HPDE6-E6E7 (cell line): ENCODE data around the gene AP3M1.

Source experiments
- DNase-seq: peaks from one replicate; pipeline ENCODE4 v3.0.0; 2011; ENCODE audit warnings: missing footprints; ENCODE audit errors: extremely low spot score

AP3M1 gene

DNA sequence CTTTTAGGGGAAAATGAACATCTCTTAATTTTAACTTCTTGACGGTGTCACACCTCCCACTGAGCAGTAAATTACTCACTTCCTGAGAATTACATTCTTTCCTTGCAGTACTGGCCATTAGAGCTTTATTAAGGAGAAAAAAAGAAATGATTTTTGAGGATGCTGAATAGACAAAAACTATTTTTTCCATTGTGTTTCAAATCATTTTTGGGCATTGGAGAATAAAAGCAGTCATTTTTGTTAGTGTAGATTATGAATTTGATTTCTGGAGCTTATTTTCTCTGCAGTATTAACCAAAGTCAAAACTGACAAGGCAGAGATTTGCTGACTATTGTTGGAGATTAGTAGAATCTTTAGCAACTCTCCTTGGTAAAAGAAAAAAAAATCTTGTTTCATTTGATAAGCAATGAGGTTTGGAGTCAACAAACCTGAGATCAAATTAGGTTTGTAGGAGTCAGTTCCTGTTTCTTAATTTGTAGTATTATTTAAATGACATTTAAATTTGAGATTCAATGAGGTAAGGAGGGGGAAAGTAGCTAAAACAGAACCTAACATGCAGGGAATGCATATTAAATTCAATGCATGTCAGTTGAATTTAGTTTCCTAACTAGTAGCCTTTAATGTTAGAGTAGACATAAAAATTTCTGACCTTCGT, 70.6 kb downstream of the AP3M1 start:
- no peak for DNase-seq

DNA sequence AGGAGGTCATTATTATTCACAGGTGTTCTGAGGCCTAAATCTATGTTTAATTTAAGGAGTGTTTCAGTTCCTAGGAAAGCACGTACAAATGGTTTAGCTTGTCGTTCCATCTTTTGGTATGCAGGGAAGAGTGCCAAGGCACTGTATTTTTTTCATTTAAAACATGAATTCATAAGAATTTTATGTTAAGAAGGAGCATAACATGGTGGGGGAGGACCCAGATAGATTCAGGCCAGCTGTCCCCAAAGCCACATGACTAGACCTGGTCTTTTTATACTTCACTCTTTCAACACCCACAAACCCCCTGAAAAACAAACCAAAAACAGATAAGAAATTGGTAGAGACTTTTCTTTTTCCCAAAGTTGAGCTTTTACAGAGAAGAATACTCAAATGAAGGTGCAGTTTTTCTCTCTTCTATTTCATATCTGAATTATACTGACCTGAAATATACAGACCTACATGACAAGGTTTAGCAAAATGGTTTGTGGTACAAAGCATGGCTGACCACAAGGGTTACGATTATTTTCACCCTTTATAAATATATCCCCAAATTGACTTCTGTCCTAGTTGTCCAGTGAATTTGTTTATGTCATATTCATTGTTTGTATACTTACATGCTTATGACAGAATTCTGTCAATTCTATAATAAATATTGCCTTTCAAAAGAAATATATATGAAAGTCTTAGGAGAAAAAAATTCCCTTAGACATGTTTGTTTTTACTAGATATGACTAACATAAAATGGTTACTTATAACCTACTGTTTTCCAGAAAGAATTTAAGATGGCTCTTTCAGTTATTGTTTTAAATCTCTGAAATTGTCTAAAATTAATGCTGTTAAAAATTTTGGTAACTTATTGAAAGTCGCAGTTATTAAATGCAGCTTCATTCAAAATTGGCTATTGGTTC, 71.3 kb downstream of the AP3M1 start:
- no peak for DNase-seq

DNA sequence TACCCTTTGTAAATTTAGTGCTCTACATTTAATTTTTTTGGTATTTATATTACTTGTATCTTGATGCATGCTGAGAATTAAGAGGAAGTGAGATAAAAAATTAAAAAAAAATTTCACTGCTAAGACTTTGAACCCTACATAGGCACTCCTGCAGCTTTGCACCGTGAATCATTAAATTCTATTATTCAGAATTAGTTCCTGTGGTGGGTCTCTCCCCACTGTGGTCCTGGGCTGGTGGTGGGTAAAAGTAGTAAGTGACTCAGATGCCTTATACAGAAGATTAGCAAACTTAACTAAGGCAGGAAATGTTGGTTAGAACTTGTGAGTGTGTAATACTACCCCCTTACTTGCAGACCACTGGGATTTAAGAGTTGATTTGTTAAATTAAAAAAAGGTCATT, 72.6 kb downstream of the AP3M1 start:
- no peak for DNase-seq

DNA sequence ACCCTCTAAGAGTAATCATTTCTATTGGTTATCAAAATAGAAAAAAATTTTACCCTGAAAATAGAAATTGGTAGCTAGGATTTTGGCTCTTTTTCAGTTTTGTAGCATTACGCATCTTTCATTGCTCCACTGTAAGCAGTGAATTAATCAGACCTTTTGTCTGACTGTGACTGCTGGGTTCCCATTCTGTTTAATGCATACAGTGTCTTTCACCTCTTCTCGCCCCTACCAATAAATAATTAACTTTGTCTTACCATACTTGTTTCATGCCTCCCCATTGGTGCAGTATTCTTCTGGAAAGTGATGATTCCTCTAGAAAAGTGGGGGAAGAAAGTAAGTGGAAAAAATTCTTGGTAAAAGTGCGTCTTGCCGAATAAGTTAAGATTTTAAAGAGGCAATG, 73.2 kb downstream of the AP3M1 start:
- DNase-seq: no peak

DNA sequence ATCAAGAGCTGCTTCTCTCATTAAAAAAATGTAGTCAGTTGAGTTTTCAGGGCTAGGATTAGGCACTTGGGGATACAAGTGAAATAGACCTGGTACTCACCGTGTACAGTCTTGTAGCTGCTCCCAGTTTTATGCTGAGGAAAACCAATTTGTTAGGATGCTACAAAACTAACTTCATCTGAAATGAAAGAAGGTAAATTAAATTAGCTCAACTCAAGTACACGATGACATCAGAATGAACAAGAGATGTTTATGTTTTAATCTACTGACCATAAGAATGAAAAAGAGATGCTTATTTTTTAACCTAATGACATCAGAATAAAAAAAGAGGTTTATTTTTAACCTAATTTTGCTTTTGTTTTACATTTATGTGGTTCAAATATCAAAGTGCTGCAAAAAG, 73.7 kb downstream of the AP3M1 start:
- no peak for DNase-seq

DNA sequence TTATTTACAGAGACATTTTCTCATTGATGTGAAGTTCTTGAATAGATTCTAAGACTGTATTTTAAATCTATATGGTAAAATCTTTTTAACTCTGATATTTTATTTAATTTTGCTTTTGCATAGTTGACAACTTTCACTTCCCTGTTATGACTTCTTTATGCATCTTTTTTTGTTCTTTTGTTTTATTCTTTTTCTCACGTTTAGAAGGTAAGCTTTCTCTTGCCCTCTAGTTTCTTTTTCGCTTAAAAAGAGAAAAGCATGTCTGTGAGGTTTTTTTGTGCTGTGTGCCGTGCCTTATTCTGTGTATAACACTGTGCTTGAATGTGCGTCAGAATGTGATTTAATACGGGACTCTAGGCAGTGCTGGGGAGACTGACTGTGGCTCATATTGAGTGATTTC, 74.7 kb downstream of the AP3M1 start:
- no peak for DNase-seq

DNA sequence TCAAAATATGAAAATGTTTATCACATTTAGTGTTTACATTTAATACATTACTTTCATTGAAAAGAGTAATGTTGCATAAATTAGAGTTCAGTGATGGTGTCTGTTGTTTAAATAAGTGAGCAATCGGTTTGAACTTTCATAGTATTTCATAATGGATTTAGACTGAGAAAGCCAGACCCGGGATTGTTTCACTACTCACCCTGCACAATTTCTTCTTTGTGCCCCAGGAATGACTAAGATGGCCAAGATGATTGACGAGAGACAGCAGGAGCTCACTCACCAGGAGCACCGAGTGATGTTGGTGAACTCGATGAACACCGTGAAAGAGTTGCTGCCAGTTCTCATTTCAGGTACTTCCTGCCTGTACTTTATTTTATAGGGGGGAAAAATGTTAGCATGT, 78.1 kb downstream of the AP3M1 start:
- DNase-seq: peak; percentile 26

DNA sequence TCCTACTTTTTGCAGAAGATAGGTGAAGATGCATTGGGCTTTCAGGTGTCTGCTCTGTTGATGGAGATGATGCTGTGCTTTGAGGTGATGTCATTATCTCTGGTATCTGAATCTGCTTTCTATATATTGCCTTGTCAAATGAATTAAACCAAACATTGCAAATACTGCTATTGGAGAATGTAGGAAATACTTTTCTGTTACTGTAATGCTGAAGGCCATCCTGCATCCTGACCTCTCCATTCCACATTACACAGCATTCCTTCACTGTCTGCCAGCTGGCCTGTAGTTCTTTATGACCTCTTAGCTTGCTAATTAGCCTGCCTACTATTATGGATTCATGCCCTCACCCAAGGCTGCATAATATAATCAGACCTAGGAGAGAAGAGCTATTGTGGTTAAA, 79.5 kb downstream of the AP3M1 start:
- DNase-seq: no peak
